Panc1 (cell line): ENCODE measurements around the gene SERTAD4.

ENCODE experiments used
- CTCF ChIP-seq: fragments of 450-650 bp; IDR thresholded peaks from 2 replicates; pipeline ENCODE4 v1.5.1; 2017; ENCODE audit warnings: mild to moderate bottlenecking
- SIN3A ChIP-seq: IDR thresholded peaks from 2 replicates; pipeline ENCODE4 v1.6.1; 2012; ENCODE audit warnings: low read depth, mild to moderate bottlenecking, low read length, moderate library complexity, borderline replicate concordance; ENCODE audit not compliant: insufficient read depth

GRCh38 chr1:210259561-210259960 is 27.0 kb downstream of the SERTAD4 start:
- TF ChIP-seq SIN3A (no peak), CTCF (no peak)
